ENCODE data around the gene CDC20B. TPM values are rescaled to one million over a fixed set of nuclear protein-coding genes. Genes with fewer than 3 reads are reported as not detected.

Gene CDC20B
- not detected in 2 replicates for total RNA-seq

GRCh38 chr5:55172937-55173686 is at the start of gene CDC20B:
Gene CDC20B, minus strand, starts transcription at chr5:55173177. Its CDS starts 177 bp downstream, at chr5:55173000.
- peak within 1 kb of the TSS; percentile 75 for H3K4me3 ChIP-seq (ENCODE audit: insufficient read depth, low read length)
- peak; percentile 99 for DNase-seq (ENCODE audit: insufficient read length, low spot score, missing footprints)

GRCh38 chr5:55222092-55222984 is 49.4 kb upstream of the CDC20B start:
- Histone ChIP-seq H3K9me3 (ENCODE audit: low read depth, low read length) (no peaks in the 10 kb centered on the region), H2AFZ (ENCODE audit: low read length) (no peak overlapping the region), H4K20me1 (ENCODE audit: insufficient read depth, low read length) (no peaks in the 10 kb centered on the region), H3K4me1 (ENCODE audit: insufficient read depth, low read length) (peaks cover 2% of the 10 kb centered on the region), H3K27me3 (ENCODE audit: insufficient read depth, low read length) (peaks cover 59% of the 10 kb centered on the region), H3K27ac (ENCODE audit: low read depth, low read length) (no peak overlapping the region), H3K4me2 (ENCODE audit: insufficient read depth, low read length) (no peak overlapping the region), H3K4me3 (ENCODE audit: insufficient read depth, low read length) (no peak overlapping the region), H3K36me3 (ENCODE audit: insufficient read depth, low read length) (no peaks in the 10 kb centered on the region), H3K79me2 (ENCODE audit: insufficient read depth, low read length) (no peaks in the 10 kb centered on the region)
- peak; percentile 76 for DNase-seq (ENCODE audit: insufficient read length, low spot score, missing footprints)
- TF ChIP-seq CTCF (IDR thresholded peaks at IDR 0.05; ENCODE audit: extremely low read depth, low read depth, low read length): no peak

More at GRCh38 chr5:55172937-55173686, at the start of gene CDC20B:
- H3K4me1 ChIP-seq (ENCODE audit: insufficient read depth, low read length): peaks cover 22% of the 10 kb centered on the region
- no peak within 1 kb of the TSS for H3K27ac ChIP-seq (ENCODE audit: low read depth, low read length)
- H3K4me2 ChIP-seq (ENCODE audit: insufficient read depth, low read length): peak within 1 kb of the TSS; percentile 90
- H4K20me1 ChIP-seq (ENCODE audit: insufficient read depth, low read length): no peaks in the 10 kb centered on the region
- H2AFZ ChIP-seq (ENCODE audit: low read length): peak within 1 kb of the TSS; percentile 82
- peaks cover 47% of the 10 kb centered on the region for H3K27me3 ChIP-seq (ENCODE audit: insufficient read depth, low read length)
- no peaks in the 10 kb centered on the region for H3K9me3 ChIP-seq (ENCODE audit: low read depth, low read length)
- TF ChIP-seq CTCF (IDR thresholded peaks at IDR 0.05; ENCODE audit: extremely low read depth, low read depth, low read length): no peak
- no peaks in the 10 kb centered on the region for H3K79me2 ChIP-seq (ENCODE audit: insufficient read depth, low read length)
- H3K36me3 ChIP-seq (ENCODE audit: insufficient read depth, low read length): no peaks in the 10 kb centered on the region

GRCh38 chr5:55220433-55221185 is 47.6 kb upstream of the CDC20B start:
- H2AFZ ChIP-seq (ENCODE audit: low read length): peak overlapping the region; percentile 90
- peaks cover 50% of the 10 kb centered on the region for H3K27me3 ChIP-seq (ENCODE audit: insufficient read depth, low read length)

More at GRCh38 chr5:55220433-55221185, 47.6 kb upstream of the CDC20B start:
- Histone ChIP-seq H3K4me3 (ENCODE audit: insufficient read depth, low read length) (peak overlapping the region; percentile 63), H4K20me1 (ENCODE audit: insufficient read depth, low read length) (no peaks in the 10 kb centered on the region), H3K27ac (ENCODE audit: low read depth, low read length) (no peak overlapping the region), H3K9me3 (ENCODE audit: low read depth, low read length) (no peaks in the 10 kb centered on the region), H3K79me2 (ENCODE audit: insufficient read depth, low read length) (no peaks in the 10 kb centered on the region), H3K36me3 (ENCODE audit: insufficient read depth, low read length) (no peaks in the 10 kb centered on the region), H3K4me2 (ENCODE audit: insufficient read depth, low read length) (peak overlapping the region; percentile 78), H3K4me1 (ENCODE audit: insufficient read depth, low read length) (peaks cover 2% of the 10 kb centered on the region)
- DNase-seq (ENCODE audit: insufficient read length, low spot score, missing footprints): peak; percentile 94
- TF ChIP-seq CTCF (IDR thresholded peaks at IDR 0.05; ENCODE audit: extremely low read depth, low read depth, low read length): no peak
